GM13976 (cell line): Measurements from ENCODE around the gene ZNF385D.
"Not testable (repeated sequence)": the region's sequence is repeated elsewhere in the genome, so short reads cannot be mapped to it uniquely, and the experiment has no call there.

Experiments
- DNase-seq: peaks from one replicate; pipeline ENCODE4 v3.0.0; 2012; ENCODE audit warnings: low spot score
- CTCF ChIP-seq: IDR thresholded peaks from 2 replicates; pipeline ENCODE4 v1.5.1; 2012; ENCODE audit warnings: borderline replicate concordance, mild to moderate bottlenecking; ENCODE audit not compliant: insufficient read depth; ENCODE audit errors: extremely low read depth, missing control alignments, control extremely low read depth
- in situ Hi-C: fragments of 300-500 bp; cut with MboI; formaldehyde crosslinking; loops from one replicate; pipeline ENCODE4 v1.12.0; 2022; ENCODE audit warnings: low sequenced_read_pairs, mixed read lengths, inconsistent platforms; ENCODE audit not compliant: unreplicated experiment

ZNF385D gene

GRCh38 chr3:21487520-21487919, 263.5 kb downstream of the ZNF385D start:
- in situ Hi-C loops = no loop called here
- DNase-seq = no peak
- TF ChIP-seq CTCF = no peak

- DNase-seq, in situ Hi-C loops: not testable (repeated sequence)
These were observed 264.7 kb downstream of the ZNF385D start for GRCh38 chr3:21486024-21486935.

- DNase-seq = no peak
- in situ Hi-C loops = no loop called here
These were observed 266.2 kb downstream of the ZNF385D start for GRCh38 chr3:21484828-21485144.

GRCh38 chr3:21484057-21484827, 266.8 kb downstream of the ZNF385D start:
- in situ Hi-C loops = no loop called here
- DNase-seq = peak; percentile 3
- TF ChIP-seq CTCF = peak; percentile 55

More at GRCh38 chr3:21484828-21485144, 266.2 kb downstream of the ZNF385D start:
- no peak for TF ChIP-seq CTCF

GRCh38 chr3:21481991-21482390, 269.0 kb downstream of the ZNF385D start:
- in situ Hi-C loops = no loop called here
- no peak for DNase-seq
- no peak for TF ChIP-seq CTCF

- TF ChIP-seq CTCF = no peak
- DNase-seq = no peak
- in situ Hi-C loops = no loop called here
These were observed 273.3 kb downstream of the ZNF385D start for GRCh38 chr3:21477541-21478288.
